Measurements from ENCODE around the gene HSFX1.

DNA sequence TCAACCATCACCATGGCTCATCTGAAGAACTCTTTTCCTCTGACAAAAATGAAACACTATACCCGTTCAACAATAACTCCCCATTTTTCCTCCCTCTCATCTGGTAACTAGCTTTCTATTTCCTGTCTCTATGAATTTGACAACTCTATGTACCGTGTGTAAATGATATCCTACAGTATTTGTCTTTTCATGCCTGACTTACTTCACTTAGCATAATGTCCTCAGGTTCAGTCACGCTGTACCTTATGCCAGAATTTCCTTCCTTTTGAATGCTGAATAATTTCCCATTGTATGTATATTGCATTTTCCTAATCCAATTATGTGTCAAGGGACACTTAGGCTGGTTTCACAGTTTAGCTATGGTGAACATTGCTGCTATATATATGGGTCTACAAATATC lies 26.1 kb downstream of the HSFX1 start:
- TF ChIP-seq CTCF (IDR thresholded peaks at IDR 0.05): no peak
- TF ChIP-seq POLR2AphosphoS5 (IDR thresholded peaks at IDR 0.05): no peak
- no peak for TF ChIP-seq POLR2A (IDR thresholded peaks at IDR 0.05)
